Prostate gland (tissue), 2 donors: ENCODE results near the gene PCBP4. TPM values are rescaled to one million over a fixed set of nuclear protein-coding genes. Genes with fewer than 3 reads are reported as not detected.
"Not testable (repeated sequence)": the region's sequence is repeated elsewhere in the genome, so short reads cannot be mapped to it uniquely, and the experiment has no call there.

Source experiments
- DNase-seq: peaks from one replicate; pipeline ENCODE4 v3.0.0-alpha.2; 2019; ENCODE audit warnings: low spot score
- H3K27ac ChIP-seq, 2 donors: fragments of 200-600 bp; sonication (generic); 2 replicates each; pipeline ENCODE4 v1.5.1; 2017 to 2019
- H3K27me3 ChIP-seq: fragments of 200-600 bp; sonication (generic); replicated peaks from 2 replicates; pipeline ENCODE4 v1.5.1; 2019; ENCODE audit not compliant: insufficient read depth
- H3K36me3 ChIP-seq, 2 donors: fragments of 200-600 bp; sonication (generic); 1 replicate in 1 of 2; 2 replicates in 1 of 2; pipeline versions ENCODE4 v1.5.1 to v1.8.1; 2017 to 2019
- H3K4me1 ChIP-seq: fragments of 200-600 bp; sonication (generic); replicated peaks from 2 replicates; pipeline ENCODE4 v1.5.1; 2019
- H3K4me3 ChIP-seq, 2 donors: fragments of 200-600 bp; sonication (generic); 2 replicates each; pipeline ENCODE4 v1.5.1; 2017 to 2019
- H3K9me3 ChIP-seq: fragments of 200-600 bp; sonication (generic); 2 replicates; pipeline ENCODE4 v1.5.1; 2017
- CTCF ChIP-seq, 4 experiments: fragments of 200-600 bp in 2 of 4; fragments of 450-650 bp in 2 of 4; sonication (generic) in 2 of 4; IDR thresholded peaks; 1 replicate in 3 of 4; 2 replicates in 1 of 4; pipeline ENCODE4 v1.5.1; 2016 to 2019; ENCODE audit warnings: antibody characterized with exemption in 4 of 4, mild to moderate bottlenecking in 2 of 4, moderate library complexity in 2 of 4
- POLR2A ChIP-seq: fragments of 450-650 bp; IDR thresholded peaks from one replicate; pipeline ENCODE4 v1.6.1; 2016; ENCODE audit warnings: antibody characterized with exemption, mild to moderate bottlenecking
- POLR2AphosphoS5 ChIP-seq: sonication (generic); formaldehyde crosslinking; IDR thresholded peaks from one replicate; pipeline ENCODE4 v1.6.1; 2017; ENCODE audit warnings: antibody characterized with exemption
- WGBS: methylation state at CpG from one replicate; pipeline ENCODE4 v1.1.5; 2018; 5-methylcytosine and 5-hydroxymethylcytosine counted together
- intact Hi-C: fragments of 100-400 bp; cut with DNase I; formaldehyde crosslinking; loops from one replicate; pipeline ENCODE4 v1.14.2; 2022
- total RNA-seq, 2 donors: library from RNA; depleted of rRNA; stranded (reverse); fragments of >200 nt; gene quantifications; one replicate each; pipeline ENCODE4 v1.1.0, GENCODE V29; 2016

PCBP4 gene
- total RNA-seq, 2 donors from 2014 or later, result 74.0 to 74.1 TPM

- TF ChIP-seq POLR2AphosphoS5 (no peak), CTCF (IDR thresholded peaks at IDR 0.05) (no peak)
- intact Hi-C loops, result no loop called here
- WGBS, result 100% methylated on average over 1 of the region's 1 CpG
Measured at GRCh38 chr3:51930439-51930838, 36.8 kb downstream of the PCBP4 start.

GRCh38 chr3:51929420-51930003 is 37.7 kb downstream of the PCBP4 start:
- Histone ChIP-seq H3K27me3 (no peaks in the 10 kb centered on the region), H3K27ac (no peak overlapping the region), H3K4me1 (no peaks in the 10 kb centered on the region), H3K36me3 (peaks cover 0 to 10% of the 10 kb centered on the region in 2 donors), H3K9me3 (no peaks in the 10 kb centered on the region), H3K4me3 (no peak overlapping the region)
- no peak for DNase-seq
- 79% methylated on average over 5 of the region's 5 CpGs for WGBS
- TF ChIP-seq CTCF (IDR thresholded peaks at IDR 0.05), result no peak
- TF ChIP-seq POLR2A, result no peak
- no peak for TF ChIP-seq POLR2AphosphoS5
- intact Hi-C loops, result no loop called here

More at GRCh38 chr3:51930439-51930838, 36.8 kb downstream of the PCBP4 start:
- no peak for DNase-seq
- no peaks in the 10 kb centered on the region for H3K27me3 ChIP-seq
- H3K36me3 ChIP-seq, result peaks cover 0 to 19% of the 10 kb centered on the region in 2 donors
- H3K9me3 ChIP-seq, result no peaks in the 10 kb centered on the region
- H3K27ac ChIP-seq, result no peak overlapping the region
- no peaks in the 10 kb centered on the region for H3K4me1 ChIP-seq
- H3K4me3 ChIP-seq, result no peak overlapping the region

DNA sequence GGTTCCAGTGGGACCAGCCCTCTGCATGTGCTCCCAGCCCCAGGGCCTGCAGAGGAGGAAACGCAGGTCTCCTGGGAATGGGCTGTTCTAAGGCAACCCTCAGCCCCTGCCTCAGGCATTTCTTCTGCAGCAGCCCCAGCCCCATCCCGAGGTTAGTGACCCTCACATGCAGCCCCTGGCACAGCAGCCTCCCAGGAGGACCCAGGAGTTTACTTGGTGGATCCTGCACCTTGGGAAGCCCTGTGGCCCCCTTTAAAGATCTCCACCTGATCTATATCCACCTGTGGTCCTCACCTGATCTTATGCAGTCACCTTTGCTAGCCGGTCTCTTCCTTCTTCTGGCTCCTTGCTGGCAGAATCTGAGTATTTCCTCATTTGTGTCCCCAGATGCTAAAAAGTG is 38.3 kb downstream of the PCBP4 start:
- H3K36me3 ChIP-seq, H3K27ac ChIP-seq, H3K4me3 ChIP-seq, intact Hi-C loops, DNase-seq, H3K27me3 ChIP-seq, H3K9me3 ChIP-seq, H3K4me1 ChIP-seq: not testable (repeated sequence)
- WGBS, result 86% methylated on average over 3 of the region's 3 CpGs

DNA sequence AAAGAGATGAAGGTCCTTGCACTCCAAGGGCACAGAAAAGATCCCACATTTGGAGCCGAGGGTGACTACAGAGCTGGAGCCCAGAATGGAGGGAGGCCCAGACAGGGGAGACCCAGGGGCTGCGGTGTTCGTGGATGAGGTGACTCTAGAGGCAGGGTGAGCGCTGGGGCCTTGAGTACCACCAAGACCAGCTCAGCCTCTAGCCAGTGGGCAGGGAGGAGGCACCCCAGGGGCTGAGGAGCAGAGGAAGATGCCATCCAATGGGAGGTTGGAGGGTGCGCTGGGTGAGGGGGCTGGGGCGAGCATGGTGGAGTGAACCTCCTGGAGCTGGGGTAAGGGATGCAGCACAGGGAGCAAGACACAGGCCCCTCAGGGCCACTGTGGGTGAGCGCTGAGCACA is 38.8 kb downstream of the PCBP4 start:
- Histone ChIP-seq H3K9me3 (no peaks in the 10 kb centered on the region), H3K27me3 (no peaks in the 10 kb centered on the region), H3K27ac (no peak overlapping the region), H3K4me3 (no peak overlapping the region), H3K4me1 (no peaks in the 10 kb centered on the region), H3K36me3 (no peaks in the 10 kb centered on the region)
- 85% methylated on average over 7 of the region's 7 CpGs for WGBS
- TF ChIP-seq CTCF (IDR thresholded peaks at IDR 0.05) (no peak), POLR2AphosphoS5 (no peak), POLR2A (no peak)
- DNase-seq, result no peak
- intact Hi-C loops, result no loop called here

- Histone ChIP-seq H3K9me3 (no peaks in the 10 kb centered on the region), H3K4me1 (no peaks in the 10 kb centered on the region), H3K36me3 (no peaks in the 10 kb centered on the region), H3K27ac (no peak overlapping the region), H3K27me3 (no peaks in the 10 kb centered on the region), H3K4me3 (no peak overlapping the region)
- WGBS, result 92% methylated on average over 5 of the region's 5 CpGs
- TF ChIP-seq POLR2AphosphoS5 (no peak), CTCF (IDR thresholded peaks at IDR 0.05) (no peak), POLR2A (no peak)
- DNase-seq, result no peak
- intact Hi-C loops, result no loop called here
Measured at GRCh38 chr3:51927061-51927977, 39.9 kb downstream of the PCBP4 start.
